K562 (cell line): Measurements from ENCODE around the gene ANXA8. TPM values are rescaled to one million over a fixed set of nuclear protein-coding genes. Genes with fewer than 3 reads are reported as not detected.

Experiments
- ATAC-seq: fragments of 200-7000 bp; cut with Tn5 transposase; 3 replicates; pipeline ENCODE4 v1.9.1; 2020; ENCODE audit warnings: moderate library complexity
- BruUV-seq: library from RNA; stranded (reverse); fragments of 400-500 nt; replicated peaks from 2 replicates; lab custom pipeline; 2021; lab: Mats Ljungman, UMichigan
- CTCF ChIA-PET: fragments of 300-600 bp; formaldehyde crosslinking; extraction: SDS; loops from one replicate; lab custom pipeline; 2021; ENCODE audit warnings: low intra/inter-chr PET ratio; lab: Yijun Ruan, JAX
- POLR2A ChIA-PET: fragments of 300-600, 350-650 bp; sonication (Branson Sonifier 250); formaldehyde crosslinking; extraction: SDS; loops from one replicate; lab custom pipeline; 2021; ENCODE audit warnings: antibody characterized with exemption, inconsistent platforms; lab: Yijun Ruan, JAX
- DNase-seq, 4 experiments: peaks; one replicate each; pipeline versions ENCODE4 v3.0.0 to v3.0.0-alpha.2; 2011 to 2018; ENCODE audit warnings: low spot score in 3 of 4, mixed read lengths in 3 of 4; ENCODE audit errors: extremely low read depth in 1 of 4
- FAIRE-seq: peaks from 2 replicates; lab custom pipeline; 2011; peaks lifted over from hg19 to GRCh38; lab: Jason Lieb, UNC
- H2AFZ ChIP-seq: 2 replicates; pipeline ENCODE4 v1.6.0; 2011; ENCODE audit warnings: low read depth, low read length, control low read depth, inconsistent platforms
- H3K27ac ChIP-seq: fragments of 200-600 bp; 3 replicates; pipeline ENCODE4 v1.8.0; 2011; ENCODE audit warnings: low read depth, mild to moderate bottlenecking, control low read depth, inconsistent platforms, low read length, moderate library complexity, mixed read lengths; ENCODE audit errors: extremely low read depth
- H3K27me3 ChIP-seq, 2 experiments: fragments of 300-600 bp in 1 of 2; 2 replicates in 1 of 2; 3 replicates in 1 of 2; pipeline versions ENCODE4 v1.6.0 to v1.8.0; 2011; ENCODE audit warnings: inconsistent platforms in 2 of 2, low read length in 2 of 2, mild to moderate bottlenecking in 1 of 2, mixed read lengths in 1 of 2, moderate library complexity in 1 of 2; ENCODE audit not compliant: control insufficient read depth in 2 of 2, insufficient read depth in 2 of 2
- H3K36me3 ChIP-seq: fragments of 300-600 bp; 3 replicates; pipeline ENCODE4 v1.8.0; 2011; ENCODE audit warnings: mild to moderate bottlenecking, low read length, inconsistent platforms; ENCODE audit not compliant: control insufficient read depth, insufficient read depth
- H3K4me1 ChIP-seq, 2 experiments: fragments of 200-600 bp in 1 of 2; replicated peaks in 1 of 2; 2 replicates in 1 of 2; 3 replicates in 1 of 2; pipeline versions ENCODE4 v1.5.1 to v1.8.0; 2011; ENCODE audit warnings: inconsistent platforms in 2 of 2, low read length in 2 of 2, mild to moderate bottlenecking in 1 of 2, mixed read lengths in 1 of 2, moderate library complexity in 1 of 2; ENCODE audit not compliant: control insufficient read depth in 2 of 2, insufficient read depth in 2 of 2
- H3K4me2 ChIP-seq: 2 replicates; pipeline ENCODE4 v1.6.1; 2011; ENCODE audit warnings: low read length, control low read depth, inconsistent platforms, mixed read lengths; ENCODE audit not compliant: insufficient read depth
- H3K4me3 ChIP-seq: fragments of 200-600 bp; sonication (generic), shearing (Covaris generic); 2 replicates; pipeline ENCODE4 v1.5.1; 2016; ENCODE audit warnings: control low read depth, inconsistent platforms
- H3K79me2 ChIP-seq: fragments of 200-600 bp; 3 replicates; pipeline ENCODE4 v1.8.0; 2011; ENCODE audit warnings: low read length, inconsistent platforms; ENCODE audit not compliant: control insufficient read depth, insufficient read depth
- H3K9ac ChIP-seq, 2 experiments: 2 replicates each; pipeline versions ENCODE4 v1.6.0 to v1.6.1; 2011; ENCODE audit warnings: low read depth in 2 of 2, low read length in 2 of 2, control low read depth in 1 of 2, inconsistent platforms in 1 of 2, mild to moderate bottlenecking in 1 of 2, mixed read lengths in 1 of 2; ENCODE audit not compliant: insufficient read depth in 1 of 2
- H3K9me1 ChIP-seq: one replicate; pipeline ENCODE4 v1.6.0; 2011; ENCODE audit warnings: inconsistent platforms, mild to moderate bottlenecking, low read length, moderate library complexity; ENCODE audit not compliant: control insufficient read depth, insufficient read depth
- H3K9me3 ChIP-seq: replicated peaks from 2 replicates; pipeline ENCODE4 v1.5.1; 2011; ENCODE audit warnings: low read depth, low read length, inconsistent platforms; ENCODE audit not compliant: control insufficient read depth, insufficient read depth
- H4K20me1 ChIP-seq: replicated peaks from 2 replicates; pipeline ENCODE4 v1.6.1; 2011; ENCODE audit warnings: low read length, inconsistent platforms, mixed read lengths; ENCODE audit not compliant: control insufficient read depth, insufficient read depth
- BRF1 ChIP-seq: IDR thresholded peaks from 3 replicates; pipeline ENCODE4 v1.6.1; 2011; ENCODE audit warnings: borderline replicate concordance, mild to moderate bottlenecking; ENCODE audit not compliant: insufficient read length; ENCODE audit errors: extremely low read depth
- CBX1 ChIP-seq: sonication (generic); IDR thresholded peaks from 2 replicates; pipeline ENCODE4 v1.6.1; 2016; ENCODE audit warnings: antibody characterized with exemption, low read depth, mild to moderate bottlenecking
- HBP1 ChIP-seq: fragments of 450-650 bp; formaldehyde crosslinking; IDR thresholded peaks from 2 replicates; pipeline ENCODE4 v1.4.0; 2022; ENCODE audit warnings: missing genetic modification characterization
- KHSRP ChIP-seq: fragments of 450-650 bp; IDR thresholded peaks from 2 replicates; pipeline ENCODE4 v1.6.1; 2017
- RBM22 ChIP-seq: fragments of 200-400 bp; formaldehyde crosslinking; IDR thresholded peaks from 2 replicates; pipeline ENCODE4 v1.6.1; 2018; ENCODE audit warnings: low read length, low read depth; ENCODE audit not compliant: poor library complexity, severe bottlenecking
- SIRT6 ChIP-seq: IDR thresholded peaks from one replicate; pipeline ENCODE4 v1.6.1; 2012; ENCODE audit warnings: low read depth, mild to moderate bottlenecking, control low read depth, inconsistent platforms, low read length, moderate library complexity
- THRB ChIP-seq: fragments of 450-650 bp; formaldehyde crosslinking; conservative IDR thresholded peaks from 2 replicates; pipeline ENCODE4 v1.4.0; 2022; ENCODE audit warnings: mild to moderate bottlenecking, missing genetic modification characterization
- ZFP91 ChIP-seq: sonication (generic); formaldehyde crosslinking; IDR thresholded peaks from 2 replicates; pipeline ENCODE4 v1.8.0; 2022; ENCODE audit warnings: mild to moderate bottlenecking, missing genetic modification reagents
- ZNF436 ChIP-seq: fragments of 250-450, 450-650 bp; sonication (Bioruptor Pico); formaldehyde crosslinking; IDR thresholded peaks from 2 replicates; pipeline ENCODE4 v1.7.0; 2020; ENCODE audit warnings: mild to moderate bottlenecking
- WGBS: fragments of 100-300 bp; shearing (Covaris generic); methylation state at CpG from one replicate; pipeline ENCODE4 v1.1.6; 2016; ENCODE audit warnings: low coverage, mixed read lengths; ENCODE audit not compliant: insufficient coverage; ENCODE audit errors: missing lambda C conversion rate; 5-methylcytosine and 5-hydroxymethylcytosine counted together
- in situ Hi-C: fragments of 300-500 bp; cut with MboI; formaldehyde crosslinking; loops from 4 replicates; pipeline ENCODE4 v1.15.0; 2018; ENCODE audit warnings: inconsistent platforms, mixed read lengths
- intact Hi-C: fragments of 100-400 bp; cut with micrococcal nuclease; formaldehyde crosslinking; loops from 2 replicates; pipeline ENCODE4 v1.14.2; 2022
- polyA plus RNA-seq, 8 experiments: library from polyadenylated mRNA; depleted of rRNA in 4 of 8; stranded (reverse) in 5 of 8; unstranded in 3 of 8; fragments of >200 nt; fragmentation: Nextera tagmentation in 2 of 8; fragmentation: Illumina TruSeq in 1 of 8; extraction: Ambion mirVana in 2 of 8; extraction: Trizol in 1 of 8; gene quantifications; 2 replicates each; pipeline versions ENCODE4 v1.2.1 to v1.2.3, GENCODE V29; 2011 to 2014; ENCODE audit warnings: inconsistent platforms in 1 of 8, missing spikeins in 1 of 8
- total RNA-seq, 7 experiments: library from RNA; depleted of rRNA in 6 of 7; stranded (reverse); fragments of >200 nt in 6 of 7; fragmentation: Illumina TruSeq in 2 of 7; extraction: Trizol in 2 of 7; gene quantifications; 2 replicates each; pipeline versions ENCODE4 v1.2.1 to v1.2.3, GENCODE V29; 2011 to 2021; ENCODE audit warnings: low replicate concordance in 1 of 7

The ANXA8 gene
- total and polyA plus RNA-seq, 9 of the 15 experiments (the other 6 are each of a cell fraction or from before 2014, with no cell fraction given), result not detected

- TF ChIP-seq BRF1, result no peak
- Histone ChIP-seq H3K36me3 (no peaks in the 10 kb centered on the region), H3K9me3 (no peaks in the 10 kb centered on the region), H3K79me2 (no peaks in the 10 kb centered on the region), H3K4me1 (peaks cover 0 to 5% of the 10 kb centered on the region in 2 experiments; a peak in 1 of 5 replicates), H3K9ac (no peak overlapping the region), H4K20me1 (no peaks in the 10 kb centered on the region; the same call in 1 of the 2 replicates), H3K4me3 (no peak overlapping the region), H3K9me1 (no peaks in the 10 kb centered on the region), H3K27ac (no peak overlapping the region), H3K4me2 (no peak overlapping the region), H2AFZ (no peak overlapping the region), H3K27me3 (peaks cover 3 to 23% of the 10 kb centered on the region in 2 experiments; a peak in 3 of 5 replicates)
- 2% methylated on average over 4 of the region's 4 CpGs for WGBS
- peak in 1 of 4 experiments; percentile 2 for DNase-seq
- intact Hi-C loops, result no loop called here
- no peak for ATAC-seq
- no peak for FAIRE-seq
- BruUV-seq, result no TSS peak
- in situ Hi-C loops, result no loop called here
- POLR2A ChIA-PET, result interaction anchor here (0.6 kb wide), 1 partner anchor 10 kb away, joined by 3 read pairs; no protein-coding TSS in a partner anchor
- CTCF ChIA-PET, result no interaction called here
Observed at GRCh38 chr10:47458466-47459154, 25.3 kb downstream of the ANXA8 start.

- no peak overlapping the region for H3K27ac ChIP-seq
- no peak overlapping the region for H2AFZ ChIP-seq
- ATAC-seq (no peak), FAIRE-seq (no peak), DNase-seq (peak in 1 of 4 experiments; percentile 1)
- H3K27me3 ChIP-seq, result peaks cover 6 to 31% of the 10 kb centered on the region in 2 experiments; a peak in 4 of 5 replicates
- 0% methylated on average over 1 of the region's 1 CpG for WGBS
- BruUV-seq, result no TSS peak
- intact Hi-C loops, result no loop called here
- ChIA-PET POLR2A (no interaction called here), CTCF (no interaction called here)
- no peaks in the 10 kb centered on the region for H3K9me3 ChIP-seq
- peaks cover 0 to 8% of the 10 kb centered on the region in 2 experiments; a peak in 1 of 5 replicates for H3K4me1 ChIP-seq
- no peak overlapping the region for H3K9ac ChIP-seq
- no peak overlapping the region for H3K4me3 ChIP-seq
- in situ Hi-C loops, result no loop called here
- H3K4me2 ChIP-seq, result no peak overlapping the region
- no peaks in the 10 kb centered on the region for H3K9me1 ChIP-seq
- H4K20me1 ChIP-seq, result no peaks in the 10 kb centered on the region; the same call in 1 of the 2 replicates
- no peaks in the 10 kb centered on the region for H3K36me3 ChIP-seq
- H3K79me2 ChIP-seq, result no peaks in the 10 kb centered on the region
- no peak for TF ChIP-seq ZNF436
- TF ChIP-seq ZFP91 (CRISPR knock-in tag), result no peak
- no peak for TF ChIP-seq CBX1
- no peak for TF ChIP-seq THRB (CRISPR knock-in tag)
- no peak for TF ChIP-seq KHSRP
- no peak for TF ChIP-seq HBP1 (CRISPR knock-in tag)
- no peak for TF ChIP-seq RBM22
- TF ChIP-seq SIRT6, result no peak
Observed at GRCh38 chr10:47457826-47458225, 26.1 kb downstream of the ANXA8 start.
